HepG2 (cell line): Measurements from ENCODE around the gene TLE2. TPM values are rescaled to one million over a fixed set of nuclear protein-coding genes. Genes with fewer than 3 reads are reported as not detected.

Source experiments
- CBX5 ChIP-seq: sonication (generic); formaldehyde crosslinking; IDR thresholded peaks from 2 replicates; pipeline ENCODE4 v1.4.0; 2020; ENCODE audit warnings: missing genetic modification reagents, borderline replicate concordance
- GATA4 ChIP-seq: sonication (generic); IDR thresholded peaks from 2 replicates; pipeline ENCODE4 v1.6.1; 2016; ENCODE audit warnings: antibody characterized with exemption, low read depth, borderline replicate concordance
- GFI1 ChIP-seq: sonication (generic); formaldehyde crosslinking; IDR thresholded peaks from 2 replicates; pipeline ENCODE4 v1.5.0; 2020; ENCODE audit warnings: missing genetic modification reagents, mild to moderate bottlenecking, borderline replicate concordance
- KLF12 ChIP-seq: sonication (generic); formaldehyde crosslinking; IDR thresholded peaks from 2 replicates; pipeline ENCODE4 v1.4.0; 2020; ENCODE audit warnings: missing genetic modification reagents, borderline replicate concordance
- MTA1 ChIP-seq: sonication (generic); formaldehyde crosslinking; IDR thresholded peaks from 2 replicates; pipeline ENCODE4 v1.4.0; 2020; ENCODE audit warnings: missing genetic modification reagents, mild to moderate bottlenecking, borderline replicate concordance
- NFE2L1 ChIP-seq: sonication (generic); formaldehyde crosslinking; IDR thresholded peaks from 2 replicates; pipeline ENCODE4 v1.4.0; 2020; ENCODE audit warnings: missing genetic modification reagents, mild to moderate bottlenecking, borderline replicate concordance
- ONECUT2 ChIP-seq: sonication (generic); formaldehyde crosslinking; IDR thresholded peaks from 2 replicates; pipeline ENCODE4 v1.4.0; 2020; ENCODE audit warnings: missing genetic modification reagents
- RFX3 ChIP-seq: IDR thresholded peaks from 2 replicates; pipeline ENCODE4 v1.6.1; 2016; ENCODE audit warnings: missing biosample characterization, missing genetic modification reagents
- RFX5 ChIP-seq: IDR thresholded peaks from 2 replicates; pipeline ENCODE4 v1.6.1; 2011; ENCODE audit warnings: low read depth, low read length, improper control_type of control experiment
- SOX13 ChIP-seq, 3 experiments: fragments of 450-650 bp in 1 of 3; sonication (generic) in 1 of 3; formaldehyde crosslinking in 1 of 3; IDR thresholded peaks in 2 of 3; conservative IDR thresholded peaks in 1 of 3; 2 replicates each; pipeline versions ENCODE4 v1.5.0 to v1.6.1; 2016 to 2020; ENCODE audit warnings: antibody characterized with exemption in 1 of 3, mild to moderate bottlenecking in 1 of 3, missing compliant biosample characterization in 1 of 3, missing genetic modification reagents in 1 of 3, moderate library complexity in 1 of 3
- TGIF2 ChIP-seq: IDR thresholded peaks from 2 replicates; pipeline ENCODE4 v1.6.1; 2016; ENCODE audit warnings: control low read depth, missing compliant biosample characterization
- ZBTB7A ChIP-seq: sonication (generic); formaldehyde crosslinking; IDR thresholded peaks from 2 replicates; pipeline ENCODE4 v1.8.0; 2022; ENCODE audit warnings: mild to moderate bottlenecking, missing genetic modification reagents
- ZC3H13 ChIP-seq: sonication (generic); formaldehyde crosslinking; IDR thresholded peaks from 2 replicates; pipeline ENCODE4 v1.8.1; 2023; ENCODE audit warnings: mild to moderate bottlenecking, missing genetic modification reagents, moderate library complexity
- ZC3H4 ChIP-seq: sonication (generic); formaldehyde crosslinking; IDR thresholded peaks from 2 replicates; pipeline ENCODE4 v1.4.0; 2020; ENCODE audit warnings: missing genetic modification reagents, borderline replicate concordance
- ZFP36L2 ChIP-seq: sonication (generic); formaldehyde crosslinking; IDR thresholded peaks from 2 replicates; pipeline ENCODE4 v1.4.0; 2020; ENCODE audit warnings: missing genetic modification reagents
- ZKSCAN5 ChIP-seq: sonication (generic); formaldehyde crosslinking; IDR thresholded peaks from 2 replicates; pipeline ENCODE4 v1.5.1; 2020; ENCODE audit warnings: mild to moderate bottlenecking, missing genetic modification reagents
- ZNF160 ChIP-seq: sonication (generic); formaldehyde crosslinking; IDR thresholded peaks from 2 replicates; pipeline ENCODE4 v1.8.0; 2022; ENCODE audit warnings: mild to moderate bottlenecking, inconsistent platforms, missing genetic modification reagents
- ZNF24 ChIP-seq: fragments of 450-650 bp; IDR thresholded peaks from 2 replicates; pipeline ENCODE4 v1.6.1; 2017; ENCODE audit warnings: antibody characterized with exemption, mild to moderate bottlenecking
- ZNF605 ChIP-seq: sonication (generic); formaldehyde crosslinking; IDR thresholded peaks from 2 replicates; pipeline ENCODE4 v1.8.0; 2022; ENCODE audit warnings: mild to moderate bottlenecking, missing genetic modification reagents
- ZNF703 ChIP-seq: sonication (generic); formaldehyde crosslinking; IDR thresholded peaks from 2 replicates; pipeline ENCODE4 v1.5.1; 2020; ENCODE audit warnings: missing genetic modification reagents, mild to moderate bottlenecking, moderate library complexity, borderline replicate concordance
- polyA plus RNA-seq, 8 experiments: library from polyadenylated mRNA; depleted of rRNA in 3 of 8; stranded (reverse) in 7 of 8; unstranded in 1 of 8; fragments of >200 nt; fragmentation: Illumina TruSeq in 4 of 8; extraction: Trizol in 4 of 8; gene quantifications; 2 replicates each; pipeline versions ENCODE4 v1.2.1 to v1.2.3, GENCODE V29; 2011 to 2016; ENCODE audit warnings: low read depth in 4 of 8, missing spikeins in 1 of 8, mixed read lengths in 1 of 8; ENCODE audit not compliant: insufficient read depth in 1 of 8
- total RNA-seq, 5 experiments: library from RNA; depleted of rRNA; stranded (reverse); fragments of >200 nt; fragmentation: Illumina TruSeq; extraction: Trizol; gene quantifications; 2 replicates each; pipeline ENCODE4 v1.2.3, GENCODE V29; 2016; ENCODE audit warnings: low read depth in 1 of 5
- TF ChIP-seq, protein P1 (sequence below): sonication (generic); formaldehyde crosslinking; IDR thresholded peaks from 2 replicates; pipeline ENCODE4 v1.5.0; 2020; ENCODE audit warnings: missing genetic modification reagents
- TF ChIP-seq, protein P2 (sequence below): sonication (generic); formaldehyde crosslinking; IDR thresholded peaks from 2 replicates; pipeline ENCODE4 v1.4.0; 2020; ENCODE audit warnings: missing genetic modification reagents
- TF ChIP-seq, protein P3 (sequence below): sonication (generic); formaldehyde crosslinking; IDR thresholded peaks from 2 replicates; pipeline ENCODE4 v1.5.1; 2020; ENCODE audit warnings: missing genetic modification reagents, mild to moderate bottlenecking, borderline replicate concordance

Gene TLE2
- total and polyA plus RNA-seq, 2 of the 13 experiments (the other 11 are each of a cell fraction or from before 2014, with no cell fraction given) = 0.07 to 0.81 TPM

DNA sequence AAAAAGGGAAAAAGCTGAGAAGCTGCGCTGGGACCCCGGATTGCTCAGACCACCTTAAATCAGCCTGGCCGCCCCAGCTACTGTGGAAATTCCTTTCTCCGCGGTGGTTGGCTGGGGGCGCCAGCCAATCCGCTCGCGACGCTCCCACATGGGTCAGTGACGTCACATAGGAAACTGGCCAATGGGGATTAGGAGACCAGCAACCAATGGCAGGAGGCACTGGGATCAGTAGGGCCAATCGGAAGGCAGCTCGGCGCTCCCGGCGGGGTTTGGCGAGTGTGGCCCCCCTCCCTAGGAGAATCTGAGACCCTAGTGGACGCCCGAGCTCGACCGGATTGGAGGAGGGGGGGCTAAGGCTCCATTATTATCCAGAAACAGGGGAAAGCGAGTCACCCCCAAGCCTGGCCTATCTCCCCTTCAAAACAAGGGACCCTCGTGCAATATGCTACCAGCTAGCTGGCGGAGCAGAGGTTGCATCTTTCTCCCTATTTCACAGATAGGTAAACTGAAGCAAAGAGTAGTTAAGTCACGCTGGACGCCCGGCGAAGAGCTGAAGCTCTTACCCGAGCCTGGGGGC is 6.5 kb upstream of the TLE2 start (continued):
- TF ChIP-seq NFE2L1 (CRISPR knock-in tag) = no peak
- TF ChIP-seq, protein P1, sequence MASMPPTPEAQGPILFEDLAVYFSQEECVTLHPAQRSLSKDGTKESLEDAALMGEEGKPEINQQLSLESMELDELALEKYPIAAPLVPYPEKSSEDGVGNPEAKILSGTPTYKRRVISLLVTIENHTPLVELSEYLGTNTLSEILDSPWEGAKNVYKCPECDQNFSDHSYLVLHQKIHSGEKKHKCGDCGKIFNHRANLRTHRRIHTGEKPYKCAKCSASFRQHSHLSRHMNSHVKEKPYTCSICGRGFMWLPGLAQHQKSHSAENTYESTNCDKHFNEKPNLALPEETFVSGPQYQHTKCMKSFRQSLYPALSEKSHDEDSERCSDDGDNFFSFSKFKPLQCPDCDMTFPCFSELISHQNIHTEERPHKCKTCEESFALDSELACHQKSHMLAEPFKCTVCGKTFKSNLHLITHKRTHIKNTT = no peak
- no peak for TF ChIP-seq ZNF160
- peak; percentile 5; the same call in 1 of the 2 replicates for TF ChIP-seq ZNF605 (CRISPR knock-in tag)
- TF ChIP-seq CBX5 = no peak
- TF ChIP-seq ZNF24 = no peak
- TF ChIP-seq ZC3H13 (CRISPR knock-in tag) = no peak
- TF ChIP-seq, protein P2, sequence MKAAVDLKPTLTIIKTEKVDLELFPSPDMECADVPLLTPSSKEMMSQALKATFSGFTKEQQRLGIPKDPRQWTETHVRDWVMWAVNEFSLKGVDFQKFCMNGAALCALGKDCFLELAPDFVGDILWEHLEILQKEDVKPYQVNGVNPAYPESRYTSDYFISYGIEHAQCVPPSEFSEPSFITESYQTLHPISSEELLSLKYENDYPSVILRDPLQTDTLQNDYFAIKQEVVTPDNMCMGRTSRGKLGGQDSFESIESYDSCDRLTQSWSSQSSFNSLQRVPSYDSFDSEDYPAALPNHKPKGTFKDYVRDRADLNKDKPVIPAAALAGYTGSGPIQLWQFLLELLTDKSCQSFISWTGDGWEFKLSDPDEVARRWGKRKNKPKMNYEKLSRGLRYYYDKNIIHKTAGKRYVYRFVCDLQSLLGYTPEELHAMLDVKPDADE (CRISPR knock-in tag) = no peak
- no peak for TF ChIP-seq ZC3H4
- TF ChIP-seq ZFP36L2 (CRISPR knock-in tag) = no peak
- no peak for TF ChIP-seq MTA1 (CRISPR knock-in tag)
- TF ChIP-seq ZKSCAN5 (CRISPR knock-in tag) = no peak
- no peak for TF ChIP-seq SOX13 (IDR thresholded peaks at IDR 0.05)
- TF ChIP-seq SOX13 (CRISPR knock-in tag; conservative IDR thresholded peaks at IDR 0.05 in 1 of 2, IDR thresholded peaks at IDR 0.05 in 1 of 2) = no peak
- TF ChIP-seq TGIF2 (CRISPR knock-in tag) = no peak
- TF ChIP-seq RFX3 (CRISPR knock-in tag) = no peak
- TF ChIP-seq, protein P3, sequence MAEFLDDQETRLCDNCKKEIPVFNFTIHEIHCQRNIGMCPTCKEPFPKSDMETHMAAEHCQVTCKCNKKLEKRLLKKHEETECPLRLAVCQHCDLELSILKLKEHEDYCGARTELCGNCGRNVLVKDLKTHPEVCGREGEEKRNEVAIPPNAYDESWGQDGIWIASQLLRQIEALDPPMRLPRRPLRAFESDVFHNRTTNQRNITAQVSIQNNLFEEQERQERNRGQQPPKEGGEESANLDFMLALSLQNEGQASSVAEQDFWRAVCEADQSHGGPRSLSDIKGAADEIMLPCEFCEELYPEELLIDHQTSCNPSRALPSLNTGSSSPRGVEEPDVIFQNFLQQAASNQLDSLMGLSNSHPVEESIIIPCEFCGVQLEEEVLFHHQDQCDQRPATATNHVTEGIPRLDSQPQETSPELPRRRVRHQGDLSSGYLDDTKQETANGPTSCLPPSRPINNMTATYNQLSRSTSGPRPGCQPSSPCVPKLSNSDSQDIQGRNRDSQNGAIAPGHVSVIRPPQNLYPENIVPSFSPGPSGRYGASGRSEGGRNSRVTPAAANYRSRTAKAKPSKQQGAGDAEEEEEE (CRISPR knock-in tag) = no peak
- no peak for TF ChIP-seq ONECUT2 (CRISPR knock-in tag)
- TF ChIP-seq KLF12 (CRISPR knock-in tag) = no peak
- TF ChIP-seq ZNF703 (CRISPR knock-in tag) = no peak
- TF ChIP-seq GATA4 = peak; percentile 98
- TF ChIP-seq GFI1 (CRISPR knock-in tag) = no peak
- TF ChIP-seq ZBTB7A = peak; percentile 51; the same call in 1 of the 2 replicates
- peak; percentile 93 for TF ChIP-seq RFX5
